HG02623 (cell line): ENCODE results near the gene ACTRT2.

Experiments
- ATAC-seq: cut with Tn5 transposase; IDR thresholded peaks from one replicate; pipeline ENCODE4 v1.9.1; 2021; ENCODE audit warnings: moderate library complexity; ENCODE audit not compliant: unreplicated experiment

Gene ACTRT2

GRCh38 chr1:3050603-3051002, 29.3 kb downstream of the ACTRT2 start:
- no peak for ATAC-seq

- no peak for ATAC-seq
These were observed 30.3 kb downstream of the ACTRT2 start for GRCh38 chr1:3051270-3052268.

GRCh38 chr1:3052501-3052900, 31.2 kb downstream of the ACTRT2 start:
- ATAC-seq = no peak

GRCh38 chr1:3053366-3053980, 32.2 kb downstream of the ACTRT2 start:
- ATAC-seq = no peak

GRCh38 chr1:3053986-3054385, 32.7 kb downstream of the ACTRT2 start:
- ATAC-seq = no peak

- no peak for ATAC-seq
These were observed 33.2 kb downstream of the ACTRT2 start for GRCh38 chr1:3054474-3054873.

- ATAC-seq = no peak
These were observed 33.8 kb downstream of the ACTRT2 start for GRCh38 chr1:3055051-3055450.

- ATAC-seq = no peak
These were observed 35.4 kb downstream of the ACTRT2 start for GRCh38 chr1:3056641-3057040.

- ATAC-seq = no peak
These were observed 37.2 kb downstream of the ACTRT2 start for GRCh38 chr1:3058263-3059030.

GRCh38 chr1:3060127-3060526, 38.9 kb downstream of the ACTRT2 start:
- ATAC-seq = no peak

- ATAC-seq = no peak
These were observed 39.6 kb downstream of the ACTRT2 start for GRCh38 chr1:3060601-3061551.

- no peak for ATAC-seq
These were observed 40.3 kb downstream of the ACTRT2 start for GRCh38 chr1:3061566-3061965.

- ATAC-seq = no peak
These were observed 40.8 kb downstream of the ACTRT2 start for GRCh38 chr1:3061981-3062615.

- ATAC-seq = no peak
These were observed 41.5 kb downstream of the ACTRT2 start for GRCh38 chr1:3062616-3063378.

GRCh38 chr1:3063379-3064295, 42.4 kb downstream of the ACTRT2 start:
- no peak for ATAC-seq

GRCh38 chr1:3064296-3064850, 43.1 kb downstream of the ACTRT2 start:
- ATAC-seq = no peak

- no peak for ATAC-seq
These were observed 43.6 kb downstream of the ACTRT2 start for GRCh38 chr1:3064901-3065300.

GRCh38 chr1:3065396-3065795, 44.1 kb downstream of the ACTRT2 start:
- ATAC-seq = no peak
